Peyer's patch (tissue), 4 donors: ENCODE data around the gene OCA2.

Experiments
- CTCF ChIP-seq, 6 experiments: fragments of 450-650 bp in 4 of 6; fragments of 200-600 bp in 2 of 6; sonication (generic) in 1 of 6; IDR thresholded peaks; one replicate each; pipeline ENCODE4 v1.5.1; 2017 to 2019; ENCODE audit warnings: antibody characterized with exemption in 6 of 6, mild to moderate bottlenecking in 3 of 6, moderate library complexity in 1 of 6
- POLR2A ChIP-seq, 2 donors: fragments of 450-650 bp; IDR thresholded peaks; one replicate each; pipeline ENCODE4 v1.5.1; 2017; ENCODE audit warnings: antibody characterized with exemption in 2 of 2, mild to moderate bottlenecking in 2 of 2, moderate library complexity in 2 of 2

- no peak for TF ChIP-seq CTCF (IDR thresholded peaks at IDR 0.05)
- no peak for TF ChIP-seq POLR2A (IDR thresholded peaks at IDR 0.05)
Observed at GRCh38 chr15:27934782-27935181, 164.3 kb downstream of the OCA2 start.
